H1 (cell line): ENCODE measurements around the gene DNAH10.
A peak's percentile ranks its signal among the peaks of the same experiment; 100 is the strongest.

Source experiments
- CTCF ChIP-seq, 3 experiments: IDR thresholded peaks; 1 replicate in 2 of 3; 2 replicates in 1 of 3; pipeline versions ENCODE4 v1.5.1 to v1.6.1; 2011; ENCODE audit warnings: low read length in 3 of 3, mild to moderate bottlenecking in 3 of 3, inconsistent platforms in 2 of 3, low read depth in 1 of 3, moderate library complexity in 1 of 3; ENCODE audit not compliant: insufficient read depth in 1 of 3; ENCODE audit errors: control extremely low read depth in 1 of 3
- FOSL1 ChIP-seq: IDR thresholded peaks from 2 replicates; pipeline ENCODE4 v1.6.1; 2011; ENCODE audit warnings: mild to moderate bottlenecking, low read depth, low read length, moderate library complexity; ENCODE audit not compliant: insufficient read depth
- POLR2AphosphoS5 ChIP-seq: IDR thresholded peaks from 2 replicates; pipeline ENCODE4 v1.6.1; 2011; ENCODE audit warnings: low read depth, low read length
- RNF2 ChIP-seq: fragments of 200-900, 300-1000 bp; sonication (generic); IDR thresholded peaks from 2 replicates; pipeline ENCODE4 v1.7.1; 2016; ENCODE audit warnings: borderline replicate concordance, low read depth, mild to moderate bottlenecking, antibody characterized with exemption, low read length; ENCODE audit not compliant: poor library complexity, severe bottlenecking; ENCODE audit errors: missing control alignments
- TCF12 ChIP-seq: IDR thresholded peaks from 2 replicates; pipeline ENCODE4 v1.6.1; 2011; ENCODE audit warnings: low read depth, mild to moderate bottlenecking, low read length

GRCh38 chr12:123744836-123745235 is 17.3 kb upstream of the DNAH10 start:
- peak; percentile 17 to 34 (median 25); a peak in 3 of 4 replicates for TF ChIP-seq CTCF (IDR thresholded peaks at IDR 0.05; ENCODE audit: control extremely low read depth in 1 of 3, insufficient read depth in 1 of 3, low read depth in 1 of 3, low read length in 3 of 3)
- no peak for TF ChIP-seq POLR2AphosphoS5
- TF ChIP-seq TCF12, result no peak
- no peak for TF ChIP-seq FOSL1
- TF ChIP-seq RNF2, result no peak
